Stimulated activated naive CD8-positive, alpha-beta T cell treated with anti-CD3 and anti-CD28 coated beads, Interleukin-15, Interleukin-2, amounts not matched to agents 100 ng/mL and 50 ng/mL, for 24 hours (primary cell): Measurements from ENCODE around the gene COMP.
"Not testable (repeated sequence)": the region's sequence is repeated elsewhere in the genome, so short reads cannot be mapped to it uniquely, and the experiment has no call there.

ENCODE experiments used
- H3K27ac Mint-ChIP-seq: one replicate; pipeline ENCODE4 v1.8.0; 2021; ENCODE audit warnings: mild to moderate bottlenecking, mixed read lengths
- H3K27me3 Mint-ChIP-seq: one replicate; pipeline ENCODE4 v1.8.0; 2021; ENCODE audit warnings: mixed read lengths
- H3K36me3 Mint-ChIP-seq: one replicate; pipeline ENCODE4 v1.8.0; 2021; ENCODE audit warnings: low read depth, mixed read lengths
- H3K4me1 Mint-ChIP-seq: one replicate; pipeline ENCODE4 v1.8.0; 2021; ENCODE audit warnings: low read depth, mixed read lengths
- H3K4me3 Mint-ChIP-seq: one replicate; pipeline ENCODE4 v1.8.0; 2021; ENCODE audit warnings: mild to moderate bottlenecking, mixed read lengths
- H3K9me3 Mint-ChIP-seq: one replicate; pipeline ENCODE4 v1.8.0; 2021; ENCODE audit warnings: mixed read lengths

The COMP gene

DNA sequence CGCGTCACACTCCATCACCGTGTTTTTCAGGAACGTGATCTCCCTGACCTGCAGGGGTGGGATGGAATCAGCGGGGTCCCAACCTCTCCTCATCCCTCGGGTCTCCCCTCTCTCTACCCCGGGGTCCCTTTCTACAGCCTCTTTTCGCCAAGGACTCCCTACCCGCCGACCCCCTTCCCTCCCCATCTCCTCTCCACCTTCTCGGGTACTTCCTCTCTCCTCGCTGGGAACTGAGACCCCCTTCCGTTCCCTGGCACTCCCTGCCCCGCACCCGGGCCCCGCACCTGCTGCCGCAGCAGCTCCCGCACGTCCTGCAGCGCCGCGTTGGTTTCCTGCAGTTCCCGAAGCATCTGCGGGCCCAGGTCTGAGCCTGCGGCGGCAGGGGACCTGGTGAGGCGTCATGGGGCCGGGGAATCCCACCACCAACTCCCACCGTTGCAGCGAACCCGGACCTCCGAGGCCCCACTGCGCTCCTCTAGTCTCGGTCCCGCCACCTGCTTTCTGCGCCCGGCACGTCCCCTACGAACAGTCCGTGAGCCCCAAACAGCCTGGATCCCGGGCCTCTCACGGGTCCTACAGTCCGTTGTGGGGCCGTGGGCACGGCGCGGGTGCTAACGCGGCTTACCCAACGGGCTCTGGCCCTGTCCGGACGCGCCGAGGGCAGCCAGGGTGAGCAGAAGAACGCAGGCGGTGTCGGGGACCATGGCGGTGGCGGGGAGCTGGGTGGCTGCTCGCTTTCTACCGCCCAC is at the start of gene COMP:
Gene COMP, minus strand, starts transcription at position 740 of the 749 bp plus-strand sequence. Its CDS starts 36 bp downstream, at position 704.
- Mint-ChIP-seq H3K9me3 (no peaks in the 10 kb centered on the region), H3K4me3 (peak within 1 kb of the TSS; percentile 66), H3K27me3 (peaks cover 76% of the 10 kb centered on the region), H3K36me3 (peaks cover 4% of the 10 kb centered on the region), H3K4me1 (peaks cover 38% of the 10 kb centered on the region), H3K27ac (no peak within 1 kb of the TSS)

DNA sequence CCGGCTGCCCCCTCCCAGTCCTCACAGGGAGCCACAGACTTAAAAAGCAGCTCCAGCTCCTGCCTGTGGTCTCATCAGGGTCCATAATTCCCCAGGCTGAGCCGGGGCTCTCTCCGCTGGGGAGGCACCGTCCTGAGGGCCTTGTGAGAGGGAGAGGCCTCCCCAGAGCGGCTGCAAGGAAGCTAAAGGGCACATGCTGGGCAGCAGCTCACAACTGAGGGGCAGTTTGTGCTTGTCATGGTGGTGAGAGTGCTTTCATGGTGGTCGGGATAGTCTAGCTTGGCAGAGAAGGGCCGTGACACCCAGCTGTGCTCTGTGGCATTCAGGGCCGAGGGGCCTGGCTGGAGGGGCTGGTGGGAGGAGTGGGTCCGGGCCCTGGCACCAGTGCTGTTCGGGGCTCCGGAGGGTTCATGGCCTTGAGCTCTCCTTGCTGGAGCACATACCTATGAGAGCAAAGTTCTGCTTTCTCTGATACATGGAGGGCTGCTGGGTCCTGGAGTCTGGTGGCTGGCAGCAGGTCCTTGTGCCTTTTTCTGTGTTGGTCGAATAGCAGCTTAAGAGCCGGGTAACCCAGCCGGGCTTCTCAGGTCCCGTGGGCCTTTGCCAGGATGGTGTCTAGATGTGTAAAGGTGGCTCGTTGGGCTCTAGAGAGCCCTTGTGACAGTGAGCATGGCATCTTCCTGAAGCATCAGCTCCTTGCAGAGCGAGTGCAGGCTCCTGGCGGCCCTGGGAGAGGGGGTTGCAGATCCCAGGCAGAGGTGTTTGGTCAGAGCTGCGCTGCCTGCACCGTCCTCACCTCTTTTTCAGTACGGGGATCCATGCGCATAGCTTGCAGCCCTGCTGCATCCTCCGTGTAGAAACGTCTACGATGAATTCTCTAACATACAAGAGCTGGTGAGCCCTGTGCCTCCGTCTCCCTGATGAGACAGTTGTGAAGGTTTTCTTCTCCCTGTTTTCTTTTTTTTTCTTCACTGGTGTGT is 49.5 kb upstream of the COMP start:
- H3K36me3 Mint-ChIP-seq, result peaks cover 44% of the 10 kb centered on the region
- no peaks in the 10 kb centered on the region for H3K27me3 Mint-ChIP-seq
- H3K4me3 Mint-ChIP-seq, result peak overlapping the region; percentile 5
- no peaks in the 10 kb centered on the region for H3K9me3 Mint-ChIP-seq
- no peak overlapping the region for H3K27ac Mint-ChIP-seq
- H3K4me1 Mint-ChIP-seq, result peaks cover 97% of the 10 kb centered on the region

DNA sequence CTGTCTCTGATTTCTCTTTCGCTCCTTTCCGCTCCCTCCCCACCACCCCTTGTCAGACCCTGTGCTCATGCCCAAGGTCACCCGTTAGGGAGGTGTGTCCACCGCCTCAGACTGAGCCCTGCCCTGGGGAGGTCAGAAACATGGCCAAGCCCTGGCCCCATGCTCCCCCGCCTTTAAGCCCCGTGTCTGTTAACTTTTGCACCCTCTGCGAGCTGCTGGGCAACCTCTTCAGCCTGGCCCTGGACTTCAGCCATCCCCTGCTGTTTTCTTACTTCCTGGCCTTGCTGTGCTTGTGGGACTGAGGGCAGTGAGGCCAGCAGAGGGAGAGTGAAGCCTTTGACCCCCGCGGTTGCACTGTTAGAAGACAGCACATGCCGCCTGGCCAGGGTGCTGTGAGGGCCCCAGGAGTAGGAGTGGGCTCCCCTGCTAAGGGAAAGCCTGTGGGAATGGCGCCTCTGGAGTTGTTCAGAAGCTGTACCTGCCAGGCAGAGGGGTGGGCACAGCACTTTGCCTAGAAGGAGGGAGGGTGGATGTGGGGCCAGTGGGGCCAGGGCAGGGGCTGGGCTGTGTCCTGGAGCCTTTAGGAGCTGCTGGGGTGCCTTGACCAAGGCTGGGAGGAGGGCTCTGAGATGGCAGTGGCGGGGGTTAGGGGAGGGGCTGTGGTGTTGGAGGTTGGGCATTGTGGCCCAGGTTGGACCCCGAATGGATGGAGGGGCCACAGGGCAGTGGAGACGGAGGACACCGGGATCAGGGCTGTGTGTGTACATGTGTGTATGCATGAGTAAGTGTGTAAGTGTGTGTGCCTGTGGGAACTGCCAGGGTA is 48.6 kb upstream of the COMP start:
- Mint-ChIP-seq H3K9me3 (no peaks in the 10 kb centered on the region), H3K4me3 (no peak overlapping the region), H3K27ac (peak overlapping the region; percentile 16), H3K4me1 (peaks cover 97% of the 10 kb centered on the region), H3K27me3 (no peaks in the 10 kb centered on the region), H3K36me3 (peaks cover 49% of the 10 kb centered on the region)

DNA sequence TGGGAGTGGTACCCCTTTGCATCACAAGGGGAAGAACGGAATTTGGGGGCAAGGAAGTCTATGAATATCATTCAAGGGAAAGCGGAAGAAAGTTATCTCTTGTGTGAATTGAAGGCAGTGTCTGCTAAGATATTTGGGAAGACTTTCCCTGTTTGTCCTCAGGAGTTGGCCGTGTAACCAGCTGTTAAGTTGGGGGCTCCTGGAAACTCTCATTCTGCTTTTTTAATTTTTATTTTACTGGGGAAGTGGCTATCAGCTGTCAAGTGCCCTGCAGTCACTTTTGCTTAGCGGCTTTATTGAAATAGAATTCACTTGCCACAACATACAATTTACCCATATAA is 43.5 kb upstream of the COMP start:
- H3K4me1 Mint-ChIP-seq, result peaks cover 66% of the 10 kb centered on the region
- peaks cover 62% of the 10 kb centered on the region for H3K36me3 Mint-ChIP-seq
- H3K9me3 Mint-ChIP-seq, result no peaks in the 10 kb centered on the region
- no peaks in the 10 kb centered on the region for H3K27me3 Mint-ChIP-seq
- peak overlapping the region; percentile 41 for H3K27ac Mint-ChIP-seq
- H3K4me3 Mint-ChIP-seq, result peak overlapping the region; percentile 97

DNA sequence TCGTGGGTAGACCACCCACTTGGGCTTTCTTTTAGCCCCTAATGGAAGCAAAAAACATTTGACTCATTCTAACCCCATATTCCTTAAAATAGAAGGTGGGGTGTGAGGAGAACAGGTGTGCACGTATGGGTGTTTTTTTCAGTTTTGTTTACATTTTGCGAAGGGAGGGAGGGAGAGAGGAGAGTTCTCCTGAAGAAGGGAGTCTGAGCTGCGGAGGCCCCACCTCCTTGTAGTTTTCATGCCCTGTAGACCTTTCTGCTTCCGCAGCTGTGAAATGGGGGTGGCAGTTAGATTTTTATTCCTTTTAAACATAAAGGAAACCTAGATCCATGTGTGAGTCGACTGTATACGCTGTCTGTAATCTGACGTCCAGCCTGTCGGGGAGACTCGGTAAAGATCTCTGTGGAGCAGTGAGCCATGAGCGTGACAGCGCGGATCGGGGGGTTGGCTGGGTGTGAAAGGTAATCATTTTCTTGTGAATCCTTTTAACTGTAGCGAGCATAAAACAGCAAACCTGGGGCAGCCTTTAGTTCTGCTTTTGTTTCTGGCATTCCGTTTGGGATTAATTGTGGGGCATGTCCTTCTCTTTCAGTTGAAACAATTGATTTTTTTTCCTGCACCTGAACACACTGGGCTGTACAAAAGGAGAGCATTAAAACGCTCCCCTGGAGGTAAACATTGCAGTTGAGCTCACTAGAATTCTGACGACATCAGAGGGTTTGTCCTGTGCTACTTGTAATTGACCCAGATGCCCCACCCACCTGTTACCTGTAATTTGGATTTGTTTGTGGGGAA is 42.9 kb upstream of the COMP start:
- Mint-ChIP-seq H3K4me3 (peak overlapping the region; percentile 97), H3K4me1 (peaks cover 60% of the 10 kb centered on the region), H3K36me3 (peaks cover 57% of the 10 kb centered on the region), H3K9me3 (no peaks in the 10 kb centered on the region), H3K27ac (peak overlapping the region; percentile 41), H3K27me3 (no peaks in the 10 kb centered on the region)

DNA sequence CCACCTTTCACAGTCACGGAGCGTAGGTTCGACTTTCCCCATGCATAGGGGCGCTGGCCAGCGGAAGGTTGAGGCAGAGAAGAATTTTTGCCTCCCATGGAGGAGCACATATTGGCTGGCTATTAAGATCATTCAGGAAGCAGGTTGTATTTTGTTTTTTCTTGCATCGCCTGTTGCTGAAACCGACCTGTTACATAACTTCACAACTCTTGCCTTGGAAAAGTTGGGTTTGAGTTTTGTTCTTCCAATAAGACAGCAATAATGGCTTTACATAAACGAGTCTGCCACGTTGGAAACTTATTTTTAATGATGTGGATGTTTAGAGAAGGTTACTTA is 42.0 kb upstream of the COMP start:
- H3K27me3 Mint-ChIP-seq, result peaks cover 3% of the 10 kb centered on the region
- no peaks in the 10 kb centered on the region for H3K9me3 Mint-ChIP-seq
- H3K4me3 Mint-ChIP-seq, result peak overlapping the region; percentile 97
- peaks cover 51% of the 10 kb centered on the region for H3K4me1 Mint-ChIP-seq
- peak overlapping the region; percentile 95 for H3K27ac Mint-ChIP-seq
- peaks cover 51% of the 10 kb centered on the region for H3K36me3 Mint-ChIP-seq

DNA sequence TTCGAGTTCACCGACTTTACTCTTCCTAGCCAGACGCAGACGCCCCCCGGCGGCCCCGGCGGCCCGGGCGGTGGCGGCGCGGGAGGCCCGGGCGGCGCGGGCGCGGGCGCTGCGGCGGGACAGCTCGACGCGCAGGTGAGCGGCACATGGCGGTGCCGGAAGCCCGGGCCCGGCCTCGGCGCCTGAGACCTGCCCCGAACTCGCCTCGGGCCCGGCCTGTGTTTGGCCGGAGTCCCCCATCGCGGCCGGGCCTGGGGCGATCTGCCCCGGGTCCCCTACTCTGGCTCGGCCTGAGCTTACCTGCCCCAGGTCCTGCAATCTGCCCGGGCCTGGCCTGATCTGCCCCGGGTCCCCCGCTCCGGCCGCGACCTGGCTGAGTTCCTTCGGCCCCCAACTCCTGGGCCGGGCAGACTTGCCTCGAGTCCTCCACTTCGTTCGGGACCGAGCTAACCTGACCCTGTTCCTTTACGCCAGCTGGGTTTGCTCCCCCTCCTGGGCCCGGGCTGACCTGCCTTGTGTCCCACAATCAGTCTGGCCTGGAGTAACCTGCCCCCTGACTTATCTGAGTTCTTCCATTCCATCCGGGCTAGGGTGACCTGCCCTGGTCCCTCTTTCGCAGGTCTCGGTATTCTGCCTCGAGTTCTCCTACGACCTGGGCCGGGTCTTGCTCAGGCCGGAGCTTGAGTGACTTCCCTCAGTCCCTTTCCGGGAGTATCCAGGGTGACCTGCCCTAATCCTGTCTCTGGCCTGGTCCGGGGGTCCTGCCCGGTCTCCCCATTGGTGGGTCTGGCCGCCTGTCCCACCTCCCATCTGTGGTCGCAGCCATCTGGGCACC is 41.4 kb upstream of the COMP start:
- H3K9me3 Mint-ChIP-seq, result no peaks in the 10 kb centered on the region
- H3K27me3 Mint-ChIP-seq, result peaks cover 7% of the 10 kb centered on the region
- H3K4me3 Mint-ChIP-seq, result peak overlapping the region; percentile 97
- peak overlapping the region; percentile 95 for H3K27ac Mint-ChIP-seq
- peaks cover 45% of the 10 kb centered on the region for H3K4me1 Mint-ChIP-seq
- H3K36me3 Mint-ChIP-seq, result peaks cover 48% of the 10 kb centered on the region

DNA sequence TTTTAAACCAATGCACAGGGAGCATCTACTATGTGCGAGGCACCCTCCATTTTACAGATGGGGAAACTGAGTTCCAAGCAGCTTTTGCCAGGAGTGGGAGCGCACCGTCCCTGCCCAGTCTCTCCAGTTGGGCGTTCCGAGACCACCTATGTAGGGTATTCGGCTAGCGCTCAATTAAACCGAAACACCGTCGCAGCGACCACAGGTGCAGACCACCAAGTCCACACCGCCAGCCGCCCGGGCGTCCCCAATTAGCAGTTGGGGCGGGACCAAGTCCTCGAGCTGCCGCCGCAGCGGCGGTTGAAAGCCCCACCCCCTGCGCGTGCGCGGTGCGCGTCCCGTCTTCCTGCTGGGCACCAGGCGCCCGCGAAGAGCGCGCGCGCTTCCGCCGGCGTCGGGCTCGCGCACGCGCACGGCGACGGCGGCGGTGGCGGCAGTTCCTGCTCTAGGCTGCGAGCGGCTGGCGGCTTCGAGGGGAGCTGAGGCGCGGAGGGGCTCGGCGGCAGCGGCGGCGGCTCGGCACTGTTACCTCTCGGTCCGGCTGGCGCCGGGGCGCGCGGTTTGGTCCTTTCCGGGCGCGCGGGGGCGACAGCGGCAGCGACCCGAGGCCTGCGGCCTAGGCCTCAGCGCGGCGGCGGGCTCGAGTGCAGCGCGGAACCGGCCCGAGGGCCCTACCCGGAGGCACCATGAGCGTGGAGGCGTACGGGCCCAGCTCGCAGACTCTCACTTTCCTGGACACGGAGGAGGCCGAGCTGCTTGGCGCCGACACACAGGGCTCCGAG is 40.6 kb upstream of the COMP start, which contains the start of gene UPF1:
Gene UPF1, plus strand, starts transcription at position 436 of the 782 bp plus-strand sequence. Its CDS starts 251 bp downstream, at position 687.
- Mint-ChIP-seq H3K4me1 (peaks cover 37% of the 10 kb centered on the region), H3K36me3 (peaks cover 44% of the 10 kb centered on the region), H3K9me3 (peaks cover 3% of the 10 kb centered on the region), H3K4me3 (peak within 1 kb of the TSS; percentile 97), H3K27ac (peak within 1 kb of the TSS; percentile 95), H3K27me3 (peaks cover 8% of the 10 kb centered on the region)

DNA sequence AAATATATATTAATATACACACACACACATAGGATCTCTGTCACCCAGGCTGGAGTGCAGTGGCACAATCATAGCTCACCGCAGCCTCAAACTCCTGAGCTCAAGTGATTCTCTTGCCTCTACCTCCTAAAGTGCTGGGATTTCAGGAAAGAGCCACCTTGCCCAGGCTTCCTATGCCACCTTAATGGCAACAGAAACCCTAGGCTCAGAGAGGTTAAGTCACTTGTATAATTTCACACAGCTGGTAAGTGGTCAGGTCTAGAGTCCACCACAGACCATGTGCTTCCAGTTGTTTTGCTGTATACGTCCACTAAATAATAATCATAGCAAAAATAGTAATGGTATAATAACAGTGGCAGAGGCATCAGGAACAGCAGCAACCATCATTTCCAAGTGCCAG is 39.4 kb upstream of the COMP start:
- no peak overlapping the region for H3K27ac Mint-ChIP-seq
- H3K27me3 Mint-ChIP-seq, result peaks cover 8% of the 10 kb centered on the region
- no peak overlapping the region for H3K4me3 Mint-ChIP-seq
- H3K4me1 Mint-ChIP-seq, result peaks cover 24% of the 10 kb centered on the region
- H3K9me3 Mint-ChIP-seq, result peaks cover 3% of the 10 kb centered on the region
- peaks cover 32% of the 10 kb centered on the region for H3K36me3 Mint-ChIP-seq

DNA sequence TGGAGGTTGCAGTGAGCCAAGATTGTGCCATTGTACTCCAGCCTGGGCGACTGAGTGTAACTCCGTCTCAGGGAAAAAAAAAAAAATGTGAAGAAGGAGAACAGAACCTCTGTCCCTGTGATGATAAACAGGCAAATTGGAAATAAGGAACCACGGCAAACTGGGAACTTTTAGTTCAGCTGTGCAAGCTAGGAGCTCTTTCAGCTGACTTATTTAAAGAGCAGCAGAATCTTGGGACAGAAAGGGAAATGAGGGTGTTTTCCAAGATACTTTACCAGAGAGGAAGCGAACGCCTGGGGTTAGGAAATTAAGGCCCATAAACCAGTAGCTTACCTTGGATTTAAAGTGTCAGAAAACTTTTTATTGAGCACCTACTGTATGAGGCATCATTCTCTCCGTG is 37.7 kb upstream of the COMP start:
- H3K27ac Mint-ChIP-seq, result no peak overlapping the region
- H3K4me1 Mint-ChIP-seq, result peaks cover 7% of the 10 kb centered on the region
- H3K27me3 Mint-ChIP-seq, result peaks cover 8% of the 10 kb centered on the region
- H3K36me3 Mint-ChIP-seq, result peaks cover 15% of the 10 kb centered on the region
- H3K9me3 Mint-ChIP-seq, result peaks cover 3% of the 10 kb centered on the region
- no peak overlapping the region for H3K4me3 Mint-ChIP-seq

DNA sequence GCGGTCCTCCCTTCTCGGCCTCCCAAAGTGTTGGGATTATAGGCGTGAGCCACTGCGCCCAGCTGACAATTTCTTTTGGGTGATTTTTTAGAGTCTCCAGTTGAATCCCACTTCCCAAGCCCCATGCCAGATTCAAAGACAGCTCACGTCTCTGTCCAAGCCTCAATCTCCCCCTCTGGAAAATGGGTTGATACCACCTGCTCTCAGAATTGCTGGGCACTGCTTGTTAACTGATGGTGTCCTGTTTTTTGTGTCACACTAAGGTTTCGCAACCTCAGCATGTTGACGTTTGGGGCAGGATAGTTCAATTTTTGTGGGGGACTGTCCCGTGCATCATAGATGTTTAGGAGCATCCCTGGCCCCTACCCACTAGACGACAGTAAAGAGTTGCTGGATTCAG is 26.5 kb upstream of the COMP start:
- no peak overlapping the region for H3K27ac Mint-ChIP-seq
- no peaks in the 10 kb centered on the region for H3K9me3 Mint-ChIP-seq
- no peaks in the 10 kb centered on the region for H3K27me3 Mint-ChIP-seq
- H3K4me1 Mint-ChIP-seq, result no peaks in the 10 kb centered on the region
- H3K4me3 Mint-ChIP-seq, result no peak overlapping the region
- H3K36me3 Mint-ChIP-seq, result no peaks in the 10 kb centered on the region

DNA sequence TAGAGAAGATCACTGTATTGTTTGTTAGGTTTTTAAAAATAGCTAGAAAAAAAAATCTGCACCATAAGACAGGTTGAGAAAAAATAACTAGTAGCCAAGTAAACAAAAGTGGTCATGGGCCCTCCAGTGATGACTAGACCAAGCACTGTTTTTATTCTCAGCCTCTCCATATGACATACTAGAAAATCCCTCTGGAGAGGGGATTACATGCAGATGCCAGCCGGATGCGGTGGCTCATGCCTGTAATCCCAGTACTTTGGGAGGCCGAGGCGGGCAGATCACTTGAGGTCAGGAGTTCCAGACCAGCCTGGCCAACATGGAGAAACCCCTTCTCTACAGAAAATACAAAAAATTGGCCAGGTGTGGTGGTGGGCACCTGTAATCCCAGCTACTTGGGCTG is 25.5 kb upstream of the COMP start:
- not testable (repeated sequence) for H3K4me1 Mint-ChIP-seq, H3K27ac Mint-ChIP-seq, H3K27me3 Mint-ChIP-seq, H3K9me3 Mint-ChIP-seq, H3K4me3 Mint-ChIP-seq, H3K36me3 Mint-ChIP-seq

DNA sequence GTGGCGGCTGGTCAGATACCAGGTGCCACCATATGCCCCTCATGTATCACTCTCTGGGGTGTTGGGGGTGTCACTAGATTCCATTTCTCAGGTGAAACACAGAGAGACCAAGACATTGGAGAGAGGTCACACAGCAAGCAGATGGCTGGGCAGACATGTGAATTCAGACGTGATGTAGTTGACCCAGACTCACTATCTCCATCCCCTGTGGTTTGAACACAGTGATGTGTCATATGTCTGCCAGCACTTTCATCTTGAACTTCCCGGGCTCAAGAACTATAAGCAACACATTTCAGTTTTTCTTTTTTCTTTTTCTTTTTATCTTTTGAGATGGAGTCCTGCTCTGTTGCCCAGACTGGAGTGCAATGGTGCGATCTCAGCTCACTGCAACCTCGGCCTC is 24.6 kb upstream of the COMP start:
- H3K27me3 Mint-ChIP-seq, result peaks cover 4% of the 10 kb centered on the region
- H3K9me3 Mint-ChIP-seq, result no peaks in the 10 kb centered on the region
- no peaks in the 10 kb centered on the region for H3K4me1 Mint-ChIP-seq
- no peak overlapping the region for H3K4me3 Mint-ChIP-seq
- H3K27ac Mint-ChIP-seq, result no peak overlapping the region
- H3K36me3 Mint-ChIP-seq, result no peaks in the 10 kb centered on the region
